ENCODE measurements around the gene PSMC3IP.
A peak's percentile ranks its signal among the peaks of the same experiment; 100 is the strongest.
"Not testable (repeated sequence)": the region's sequence is repeated elsewhere in the genome, so short reads cannot be mapped to it uniquely, and the experiment has no call there.

Gene PSMC3IP

DNA sequence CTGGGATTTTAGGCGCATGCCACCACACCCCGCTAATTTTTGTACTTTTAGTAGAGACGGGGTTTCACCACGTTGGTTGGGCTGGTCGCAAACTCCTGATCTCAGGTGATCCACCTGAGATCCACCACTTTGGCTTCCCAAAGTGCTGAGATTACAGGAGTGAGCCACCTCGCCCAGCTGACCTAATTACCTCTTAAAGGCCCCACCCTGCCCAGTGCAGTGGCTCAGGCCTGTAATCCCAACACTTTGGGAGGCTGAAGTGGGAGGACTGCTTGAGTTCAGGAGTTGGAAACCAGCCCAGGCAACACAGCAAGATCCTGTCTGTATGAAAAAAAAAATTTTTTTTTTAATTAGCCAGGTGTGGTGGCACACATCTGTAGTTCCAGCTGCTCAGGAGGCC is 18.5 kb downstream of the PSMC3IP start:
- DNase-seq, result no peak

DNA sequence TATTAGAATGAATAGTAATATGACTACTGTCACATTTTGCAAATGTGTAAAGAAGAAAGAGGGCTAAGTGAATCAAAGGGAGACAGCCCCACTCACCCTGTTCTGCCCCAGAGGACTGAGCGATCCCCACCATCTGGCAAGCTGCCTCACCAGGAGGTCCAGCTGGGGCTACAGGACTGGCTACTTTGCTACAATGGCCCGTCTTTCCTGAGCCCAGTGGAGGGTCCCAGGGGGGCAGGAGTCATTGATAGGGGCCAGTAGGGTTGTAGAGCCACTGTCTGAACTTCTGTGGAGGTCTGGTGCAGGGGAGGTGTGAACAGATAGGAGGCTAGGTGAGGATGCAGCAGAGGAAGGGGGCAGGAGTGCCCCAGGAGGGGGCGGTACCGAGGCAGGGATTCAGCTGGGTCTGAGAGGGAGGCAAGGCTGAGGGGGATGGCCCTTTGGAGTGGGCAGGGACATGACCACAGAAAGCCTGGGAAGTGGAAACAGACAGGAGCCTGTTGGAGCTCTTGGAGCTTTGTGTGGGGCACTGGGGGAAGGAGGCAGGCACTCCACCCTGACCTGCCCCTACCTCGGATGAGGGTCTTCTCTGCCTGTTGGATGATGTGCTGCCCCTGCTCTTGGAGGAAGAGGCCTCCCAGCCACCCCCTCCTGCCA is 21.4 kb downstream of the PSMC3IP start:
- DNase-seq, result not testable (repeated sequence)

DNA sequence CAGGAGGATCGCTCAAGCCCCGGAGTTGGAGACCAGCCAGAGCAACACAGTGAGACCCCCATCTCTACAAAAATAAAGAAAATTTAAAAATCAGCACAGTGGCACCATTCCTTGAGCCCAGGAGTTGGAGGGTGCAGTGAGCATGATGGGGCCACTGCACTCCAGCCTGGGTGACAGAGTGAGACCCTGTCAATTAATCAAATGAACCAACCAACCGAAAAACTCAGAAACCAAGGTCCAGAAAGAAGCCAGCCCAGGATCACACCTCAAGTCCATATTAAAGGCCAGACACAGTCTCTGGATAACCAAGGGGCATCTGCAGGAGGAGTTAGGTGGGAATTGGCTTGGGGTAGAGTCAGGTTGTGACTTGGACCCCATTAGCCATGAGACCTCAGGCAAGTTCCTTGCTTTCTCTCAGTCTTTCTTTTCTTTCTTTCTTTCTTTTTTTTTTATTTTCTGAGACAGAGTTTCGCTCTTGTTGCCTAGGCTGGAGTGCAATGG is 22.4 kb downstream of the PSMC3IP start:
- DNase-seq, result no peak

DNA sequence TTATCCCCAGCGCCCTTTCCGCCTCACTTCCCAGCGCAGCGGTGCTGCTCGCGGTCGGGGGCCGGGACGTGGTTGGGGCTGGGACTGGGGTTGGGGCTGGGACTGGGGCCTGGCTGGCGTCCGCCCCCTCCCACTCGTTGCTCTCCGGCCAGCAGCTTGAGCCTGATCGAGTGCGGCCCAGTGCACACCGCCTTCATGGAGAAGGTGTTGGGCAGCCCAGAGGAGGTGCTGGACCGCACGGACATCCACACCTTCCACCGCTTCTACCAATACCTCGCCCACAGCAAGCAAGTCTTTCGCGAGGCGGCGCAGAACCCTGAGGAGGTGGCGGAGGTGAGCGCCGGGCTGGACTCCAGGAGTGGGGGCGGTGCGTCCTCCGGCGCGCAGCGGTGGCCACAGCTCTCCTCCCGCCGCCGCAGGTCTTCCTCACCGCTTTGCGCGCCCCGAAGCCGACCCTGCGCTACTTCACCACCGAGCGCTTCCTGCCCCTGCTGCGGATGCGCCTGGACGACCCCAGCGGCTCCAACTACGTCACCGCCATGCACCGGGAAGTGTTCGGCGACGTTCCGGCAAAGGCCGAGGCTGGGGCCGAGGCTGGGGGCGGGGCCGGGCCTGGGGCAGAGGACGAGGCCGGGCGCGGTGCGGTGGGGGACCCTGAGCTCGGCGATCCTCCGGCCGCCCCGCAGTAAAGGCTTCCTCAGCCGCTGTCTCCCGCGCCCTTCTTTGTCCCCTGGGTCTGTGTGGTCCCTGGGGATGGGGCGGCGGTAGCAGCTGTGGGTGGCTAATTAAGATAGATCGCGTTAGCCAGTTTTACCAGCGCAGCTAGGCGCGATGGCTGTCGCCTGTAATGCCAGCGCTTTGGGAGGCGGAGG is 23.0 kb downstream of the PSMC3IP start:
- DNase-seq, result peak in 1 of 2 experiments; percentile 44

DNA sequence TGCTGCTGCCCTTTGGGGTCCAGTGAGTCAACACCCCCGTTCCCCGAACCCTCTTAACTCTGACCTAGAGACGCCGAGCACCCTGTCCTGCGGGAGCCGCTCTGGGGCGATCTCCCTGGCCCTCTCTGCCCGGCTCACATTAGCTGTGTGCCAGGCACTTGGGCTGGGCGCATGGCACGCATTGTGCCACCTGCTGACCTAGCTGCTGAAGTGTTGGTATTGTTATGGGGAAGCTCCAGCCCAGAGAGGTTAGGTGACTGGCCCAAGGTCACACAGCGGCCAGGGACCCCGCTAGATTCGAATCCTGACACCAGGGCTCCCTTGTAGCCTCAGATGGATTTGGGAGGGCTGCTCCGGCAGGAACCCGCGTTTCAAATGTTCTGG is 23.7 kb downstream of the PSMC3IP start:
- no peak for DNase-seq

DNA sequence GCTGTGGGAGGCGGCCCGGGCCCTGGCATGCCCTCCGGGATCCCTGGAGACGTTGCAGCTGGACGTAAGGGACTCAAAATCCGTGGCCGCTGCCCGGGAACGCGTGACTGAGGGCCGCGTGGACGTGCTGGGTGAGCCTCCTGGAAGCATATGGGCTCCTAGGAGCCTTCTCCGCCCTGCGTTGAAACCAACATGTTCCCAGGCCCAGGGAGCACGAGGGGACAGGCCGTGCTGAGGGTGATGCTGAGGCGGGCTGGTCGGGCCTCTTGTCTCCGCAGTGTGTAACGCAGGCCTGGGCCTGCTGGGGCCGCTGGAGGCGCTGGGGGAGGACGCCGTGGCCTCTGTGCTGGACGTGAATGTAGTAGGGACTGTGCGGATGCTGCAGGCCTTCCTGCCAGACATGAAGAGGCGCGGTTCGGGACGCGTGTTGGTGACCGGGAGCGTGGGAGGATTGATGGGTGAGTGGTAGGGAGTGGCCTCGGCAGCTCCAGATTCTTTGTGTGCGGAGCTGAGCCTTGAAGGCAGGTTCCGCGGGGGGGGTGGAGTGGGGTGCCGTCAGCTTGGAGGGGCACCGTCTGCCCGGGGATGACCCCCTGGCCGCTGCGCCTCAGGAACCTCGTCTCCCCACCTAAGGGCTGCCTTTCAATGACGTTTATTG is 24.2 kb downstream of the PSMC3IP start:
- DNase-seq, result no peak

DNA sequence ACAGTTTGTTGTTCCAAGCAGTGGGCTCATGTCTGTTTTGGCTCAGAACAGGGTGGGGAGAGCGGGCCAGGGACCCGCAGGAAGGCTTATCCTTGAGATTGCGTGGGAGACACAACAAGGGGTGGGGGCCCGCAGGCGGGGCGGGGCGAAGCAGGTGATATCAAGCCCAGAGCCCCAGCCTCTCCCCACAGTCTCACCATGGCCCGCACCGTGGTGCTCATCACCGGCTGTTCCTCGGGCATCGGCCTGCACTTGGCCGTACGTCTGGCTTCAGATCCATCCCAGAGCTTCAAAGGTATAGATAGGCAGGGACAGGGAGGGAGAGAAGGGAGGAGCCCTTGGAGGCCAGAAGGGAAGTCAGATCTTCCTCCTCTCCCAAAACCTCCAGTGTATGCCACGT is 24.8 kb downstream of the PSMC3IP start, which contains the start of gene HSD17B1:
HSD17B1 (plus strand) TSS at position 188 of the 400 bp plus-strand sequence; CDS start at position 199, 11 bp downstream.
- not testable (repeated sequence) for DNase-seq

DNA sequence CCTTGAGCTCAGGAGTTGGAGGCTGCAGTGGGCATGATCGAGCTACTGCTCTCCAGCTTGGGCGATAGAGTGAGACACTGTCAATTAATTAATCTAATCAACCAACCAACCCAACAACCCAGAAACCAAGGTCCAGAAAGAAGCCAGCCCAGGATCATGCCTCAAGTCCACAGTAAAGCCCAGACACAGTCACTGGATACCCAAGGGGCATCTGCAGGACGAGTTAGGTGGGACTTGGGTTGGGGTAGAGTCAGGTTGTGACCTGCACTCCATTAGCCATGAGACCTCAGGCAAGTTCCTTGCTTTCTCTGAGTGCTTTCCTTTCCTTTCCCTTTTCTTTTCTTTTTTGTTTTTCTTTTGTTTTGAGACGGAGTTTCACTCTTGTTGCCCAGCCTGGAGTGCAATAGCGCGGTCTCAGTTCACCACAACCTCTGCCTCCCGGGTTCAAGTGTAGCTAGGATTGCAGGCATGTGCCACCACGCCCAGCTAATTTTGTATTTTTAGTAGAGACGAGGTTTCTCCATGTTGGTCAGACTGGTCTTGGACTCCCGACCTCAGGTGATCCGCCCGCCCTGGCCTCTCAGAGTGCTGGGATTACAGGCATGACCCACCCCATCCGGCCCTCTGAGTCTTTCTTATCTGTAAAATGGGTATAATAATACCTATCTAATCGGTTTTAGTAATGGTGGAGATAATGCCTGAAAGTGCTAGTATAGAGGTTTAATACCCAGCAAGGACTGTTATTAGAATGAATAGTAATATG is 28.4 kb downstream of the PSMC3IP start:
- no peak for DNase-seq

DNA sequence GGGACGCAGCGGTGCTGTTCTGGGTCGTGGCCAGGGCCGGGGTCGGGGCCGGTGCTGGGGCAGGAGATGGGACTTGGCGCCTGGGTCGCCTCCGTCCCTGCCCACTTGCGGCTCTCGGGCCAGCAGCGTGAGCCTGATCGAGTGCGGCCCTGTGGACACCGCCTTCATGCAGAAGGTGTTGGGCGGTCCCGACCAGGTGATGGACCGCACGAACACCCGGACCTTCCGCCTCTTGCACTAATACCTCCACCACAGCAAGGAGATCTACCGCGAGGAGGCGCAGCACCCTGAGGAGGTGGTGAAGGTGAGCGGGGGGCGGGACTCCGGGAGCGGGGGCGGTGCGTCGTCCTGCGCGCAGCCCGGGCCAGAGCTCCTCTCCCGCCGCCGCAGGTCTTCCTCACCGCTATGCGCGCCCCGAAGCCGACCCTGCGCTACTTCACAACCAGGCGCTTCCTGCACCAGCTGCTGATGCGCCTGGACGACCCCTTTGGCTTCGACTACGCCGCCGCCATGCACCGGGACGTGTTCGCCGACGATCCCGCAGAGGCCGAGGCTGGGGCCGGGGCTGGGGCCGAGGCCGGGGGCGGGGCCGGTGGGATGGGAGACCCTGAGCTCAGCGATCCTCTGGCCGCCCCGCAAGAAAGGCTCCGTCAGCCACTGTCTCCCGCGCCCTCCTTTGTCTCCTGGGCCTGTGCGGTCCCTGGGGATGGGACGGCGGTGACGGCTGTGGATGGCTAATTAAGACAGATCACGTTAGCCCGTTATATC is 29.3 kb downstream of the PSMC3IP start:
- peak; percentile 37 to 78 for DNase-seq

DNA sequence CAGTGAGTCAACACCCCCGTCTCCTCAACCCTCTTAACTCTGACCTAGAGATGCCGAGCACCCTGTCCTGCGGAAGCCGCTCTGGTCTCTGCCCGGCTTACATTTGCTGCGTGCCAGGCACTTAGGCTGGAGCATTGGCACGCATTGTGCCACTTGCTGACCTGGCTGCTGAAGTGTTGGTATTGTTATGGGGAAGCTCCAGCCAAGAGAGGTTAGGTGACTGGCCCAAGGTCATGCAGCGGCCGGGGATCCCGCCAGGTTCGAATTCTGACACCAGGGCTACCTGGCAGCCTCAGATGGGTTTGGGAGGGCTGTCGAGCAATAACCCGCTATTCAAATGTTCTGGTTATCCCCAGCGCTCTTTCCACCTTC is 29.8 kb downstream of the PSMC3IP start:
- no peak for DNase-seq

DNA sequence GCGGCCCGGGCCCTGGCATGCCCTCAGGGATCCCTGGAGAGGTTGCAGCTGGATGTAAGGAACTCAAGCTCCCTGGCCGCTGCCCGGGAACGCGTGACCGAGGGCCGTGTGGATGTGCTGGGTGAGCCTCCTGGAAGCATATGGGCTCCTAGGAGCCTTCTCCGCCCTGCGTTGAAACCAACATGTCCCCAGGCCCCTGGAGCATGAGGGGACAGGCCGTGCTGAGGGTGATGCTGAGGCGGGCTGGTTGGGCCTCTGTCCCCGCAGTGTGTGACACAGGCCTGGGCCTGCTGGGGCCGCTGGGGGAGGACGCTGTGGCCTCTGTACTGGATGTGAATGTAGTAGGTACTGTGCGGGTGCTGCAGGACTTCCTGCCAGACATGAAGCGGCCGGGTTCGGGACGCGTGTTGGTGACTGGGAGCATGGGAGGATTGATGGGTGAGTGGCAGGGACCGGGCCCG is 30.5 kb downstream of the PSMC3IP start:
- no peak for DNase-seq

DNA sequence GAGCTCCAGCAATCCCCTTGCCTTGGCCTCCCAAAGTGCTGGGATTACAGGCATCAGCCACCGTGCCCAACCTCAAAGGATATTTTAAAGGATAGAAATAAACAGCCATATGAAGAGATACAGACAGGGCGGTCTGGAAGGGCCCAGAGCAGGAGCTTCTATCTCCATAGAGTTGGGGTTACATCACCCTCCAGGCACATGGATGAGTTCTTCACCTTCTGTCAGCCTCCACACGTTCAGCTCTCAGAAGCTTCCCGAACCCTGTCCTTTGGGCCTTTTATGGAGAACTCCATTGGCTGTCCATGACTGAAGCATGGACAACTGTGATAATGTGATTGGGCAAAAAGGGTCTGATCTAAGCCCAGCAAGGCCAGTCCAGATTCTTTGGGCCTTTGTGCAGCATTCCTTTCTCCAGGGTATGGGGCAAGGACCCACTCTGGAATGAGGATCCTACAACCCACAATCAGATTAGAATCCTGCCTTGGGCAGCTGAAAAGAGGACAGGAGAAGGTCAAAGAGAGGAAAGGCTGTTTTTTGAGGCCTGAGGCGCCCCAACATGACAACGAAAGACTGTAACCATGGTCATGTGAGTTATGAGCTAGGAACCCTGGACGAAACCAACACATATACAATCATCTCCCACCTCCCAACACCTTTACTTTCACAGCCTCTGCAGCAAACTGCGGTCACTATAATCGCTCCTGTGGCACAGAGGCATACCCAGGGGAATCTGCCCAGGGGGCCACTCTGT is 31.6 kb downstream of the PSMC3IP start:
- not testable (repeated sequence) for DNase-seq

DNA sequence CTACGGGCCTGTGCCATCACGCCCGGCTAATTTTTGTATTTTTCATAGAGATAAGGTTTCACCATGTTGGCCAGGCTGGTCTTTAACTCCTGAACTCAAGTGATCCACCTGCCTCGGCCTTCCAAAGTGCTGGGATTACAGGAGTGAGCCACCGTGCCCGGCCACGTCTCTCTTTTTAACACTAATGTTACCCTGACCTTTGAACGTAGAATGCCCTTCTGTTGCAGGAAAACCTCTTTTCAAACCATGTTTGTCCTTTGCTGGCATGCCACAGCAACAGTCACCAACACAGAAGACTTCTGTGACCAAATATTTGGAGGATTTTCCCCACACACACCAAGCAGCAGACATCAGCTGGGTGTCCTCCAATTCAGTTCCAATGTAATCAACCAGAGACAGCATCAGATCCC is 32.6 kb downstream of the PSMC3IP start:
- DNase-seq, result no peak

DNA sequence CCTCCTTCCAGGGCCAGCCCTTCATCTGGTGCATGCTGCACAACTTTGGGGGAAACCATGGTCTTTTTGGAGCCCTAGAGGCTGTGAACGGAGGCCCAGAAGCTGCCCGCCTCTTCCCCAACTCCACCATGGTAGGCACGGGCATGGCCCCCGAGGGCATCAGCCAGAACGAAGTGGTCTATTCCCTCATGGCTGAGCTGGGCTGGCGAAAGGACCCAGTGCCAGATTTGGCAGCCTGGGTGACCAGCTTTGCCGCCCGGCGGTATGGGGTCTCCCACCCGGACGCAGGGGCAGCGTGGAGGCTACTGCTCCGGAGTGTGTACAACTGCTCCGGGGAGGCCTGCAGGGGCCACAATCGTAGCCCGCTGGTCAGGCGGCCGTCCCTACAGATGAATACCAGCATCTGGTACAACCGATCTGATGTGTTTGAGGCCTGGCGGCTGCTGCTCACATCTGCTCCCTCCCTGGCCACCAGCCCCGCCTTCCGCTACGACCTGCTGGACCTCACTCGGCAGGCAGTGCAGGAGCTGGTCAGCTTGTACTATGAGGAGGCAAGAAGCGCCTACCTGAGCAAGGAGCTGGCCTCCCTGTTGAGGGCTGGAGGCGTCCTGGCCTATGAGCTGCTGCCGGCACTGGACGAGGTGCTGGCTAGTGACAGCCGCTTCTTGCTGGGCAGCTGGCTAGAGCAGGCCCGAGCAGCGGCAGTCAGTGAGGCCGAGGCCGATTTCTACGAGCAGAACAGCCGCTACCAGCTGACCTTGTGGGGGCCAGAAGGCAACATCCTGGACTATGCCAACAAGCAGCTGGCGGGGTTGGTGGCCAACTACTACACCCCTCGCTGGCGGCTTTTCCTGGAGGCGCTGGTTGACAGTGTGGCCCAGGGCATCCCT is 34.1 kb downstream of the PSMC3IP start:
- no peak for DNase-seq

DNA sequence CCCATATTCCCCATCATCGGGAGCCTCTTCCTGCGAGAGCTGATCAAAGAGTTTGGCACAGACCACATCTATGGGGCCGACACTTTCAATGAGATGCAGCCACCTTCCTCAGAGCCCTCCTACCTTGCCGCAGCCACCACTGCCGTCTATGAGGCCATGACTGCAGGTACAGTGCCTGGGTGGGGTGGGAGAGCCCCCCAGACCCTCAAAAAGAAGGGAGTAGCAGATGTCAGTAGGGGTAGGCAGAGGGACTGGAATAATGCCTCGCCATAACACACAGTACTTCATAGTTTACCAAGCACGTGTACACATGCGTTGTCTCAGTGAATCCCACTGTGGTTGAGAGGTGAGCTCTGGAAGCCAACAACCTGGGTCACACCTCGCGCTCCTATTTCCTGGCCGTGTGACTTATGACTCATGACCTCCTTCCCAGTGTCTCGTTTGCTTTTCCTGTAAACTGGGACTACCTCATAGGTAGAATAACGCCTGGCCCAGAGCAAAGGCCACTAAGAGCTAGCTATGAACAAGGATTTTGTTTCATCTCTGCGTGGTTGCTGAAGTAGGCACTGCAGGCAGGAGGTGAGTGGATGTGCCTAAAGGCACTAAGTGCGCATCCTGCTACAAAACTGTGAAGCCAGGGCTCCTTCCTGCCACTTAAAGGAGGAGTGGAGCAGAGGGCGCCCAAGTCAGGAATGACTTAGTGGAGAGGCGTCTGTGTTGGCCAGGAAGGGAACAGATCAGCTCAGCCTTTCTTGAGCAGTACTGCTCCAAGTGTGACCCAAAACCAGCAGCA is 36.3 kb downstream of the PSMC3IP start:
- DNase-seq, result no peak

DNA sequence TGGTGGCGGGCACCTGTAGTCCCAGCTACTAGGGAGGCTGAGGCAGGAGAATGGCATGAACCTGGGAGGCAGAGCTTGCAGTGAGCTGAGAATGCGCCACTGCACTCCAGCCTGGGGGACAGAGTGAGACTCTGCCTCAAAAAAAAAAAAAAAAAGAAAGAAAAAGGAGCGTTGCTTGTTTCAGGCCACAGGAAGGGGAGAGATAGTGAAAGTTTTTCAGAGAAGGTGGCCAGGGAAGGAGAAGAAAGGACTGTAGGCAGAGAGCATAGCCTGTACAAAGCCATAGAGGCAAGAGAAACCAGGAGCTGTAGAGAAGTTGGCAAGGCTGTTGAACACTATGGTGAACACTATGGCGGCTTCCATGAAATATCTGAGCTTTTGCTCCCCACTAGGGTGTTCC is 37.0 kb downstream of the PSMC3IP start:
- DNase-seq, result not testable (repeated sequence)

DNA sequence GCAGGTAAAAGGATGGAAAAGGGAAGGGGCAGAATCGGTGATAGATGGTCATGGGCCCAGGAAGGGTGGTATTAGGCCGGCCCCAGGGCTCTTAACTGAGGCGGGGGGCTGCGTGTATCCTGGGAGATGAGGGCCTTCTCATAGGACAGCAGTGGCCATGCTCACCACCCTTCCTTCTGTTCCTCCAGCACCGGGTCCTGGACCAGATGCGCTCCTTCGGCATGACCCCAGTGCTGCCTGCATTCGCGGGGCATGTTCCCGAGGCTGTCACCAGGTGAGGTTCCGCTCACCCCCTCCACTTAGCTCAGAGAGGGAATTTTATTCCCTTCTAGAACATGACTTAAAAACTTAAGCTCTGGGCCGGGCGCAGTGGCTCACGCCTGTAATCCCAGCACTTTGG is 39.0 kb downstream of the PSMC3IP start:
- no peak for DNase-seq

DNA sequence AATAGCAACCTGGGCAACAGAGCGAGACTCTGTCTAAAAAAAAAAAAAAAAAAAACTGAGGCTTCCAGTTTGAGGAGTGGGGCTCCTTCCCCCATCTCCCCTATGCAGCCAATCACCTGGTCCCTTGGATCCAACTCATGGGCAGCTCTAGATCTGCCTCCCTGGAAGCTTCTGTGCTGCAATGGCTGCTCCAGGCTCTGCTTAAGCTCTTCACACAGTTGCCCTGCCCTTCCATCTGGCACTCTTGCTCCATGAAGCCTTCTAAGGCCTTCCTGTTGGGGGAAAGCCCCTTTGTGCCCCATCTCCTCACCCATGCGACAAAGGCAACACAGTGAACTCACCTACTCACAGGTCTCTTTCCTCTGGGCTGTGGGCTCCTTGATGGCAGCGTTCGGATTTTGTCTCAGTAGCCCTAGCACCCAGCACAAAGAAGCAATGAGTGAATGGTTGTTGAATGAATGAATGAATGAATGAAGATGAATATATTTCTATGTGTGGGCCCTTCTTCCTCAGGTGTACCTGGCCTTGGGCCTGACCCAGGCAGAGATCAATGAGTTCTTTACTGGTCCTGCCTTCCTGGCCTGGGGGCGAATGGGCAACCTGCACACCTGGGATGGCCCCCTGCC is 39.6 kb downstream of the PSMC3IP start:
- DNase-seq, result no peak

Measured in NCI-H187 (cell line).